ENCODE results near the gene STK35.

Gene STK35

DNA sequence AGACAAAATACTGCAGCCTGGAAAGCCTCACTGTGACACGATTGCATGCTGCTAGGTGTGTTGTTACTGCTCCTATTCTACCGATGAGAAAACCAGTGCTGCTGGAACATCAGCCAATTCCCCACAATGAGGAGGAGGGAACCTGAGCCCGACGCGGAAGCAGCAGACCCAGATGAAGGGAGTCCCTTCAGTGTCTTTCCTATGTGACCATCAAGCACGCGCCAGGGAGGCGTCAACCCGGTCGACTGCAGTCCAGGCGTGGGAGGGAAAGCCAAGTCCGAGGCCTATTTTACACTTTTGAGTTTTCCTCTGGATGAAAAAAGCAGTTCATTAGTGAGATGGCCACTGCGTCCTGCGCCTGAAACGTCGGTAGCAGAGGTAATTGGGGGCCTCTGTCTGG lies 63.3 kb downstream of the STK35 start:
- Histone ChIP-seq H3K4me2 (ENCODE audit: low read length) (no peak overlapping the region), H3K27ac (ENCODE audit: low read depth, low read length) (no peak overlapping the region), H4K8ac (ENCODE audit: low read depth, low read length) (no peak overlapping the region), H3K27me3 (ENCODE audit: insufficient read depth, low read length) (no peaks in the 10 kb centered on the region), H3K14ac (ENCODE audit: low read length) (no peak overlapping the region), H3K18ac (ENCODE audit: low read length) (no peak overlapping the region), H2BK5ac (ENCODE audit: low read depth, low read length, poor library complexity) (no peak overlapping the region), H3K79me2 (ENCODE audit: control insufficient read depth, insufficient read depth, low read length, poor library complexity) (no peaks in the 10 kb centered on the region), H4K12ac (ENCODE audit: low read depth, low read length) (no peak overlapping the region), H4K91ac (ENCODE audit: low read depth, low read length) (no peak overlapping the region), H3K23ac (ENCODE audit: low read length) (peak overlapping the region; percentile 15), H3K4me3 (ENCODE audit: low read depth, low read length) (no peak overlapping the region), H3K9ac (ENCODE audit: low read length) (no peak overlapping the region), H2BK120ac (ENCODE audit: insufficient read depth, low read length, poor library complexity) (no peak overlapping the region), H2BK12ac (ENCODE audit: low read length) (no peak overlapping the region), H2AK5ac (ENCODE audit: low read length) (no peak overlapping the region), H3K36me3 (ENCODE audit: control insufficient read depth in 1 of 2, insufficient read depth in 2 of 2, low read length in 2 of 2) (no peaks in the 10 kb centered on the region), H3K79me1 (ENCODE audit: low read length) (no peaks in the 10 kb centered on the region), H3K4ac (ENCODE audit: low read depth, low read length) (no peak overlapping the region), H3K9me3 (ENCODE audit: insufficient read depth, low read depth, low read length) (no peaks in the 10 kb centered on the region), H2AFZ (ENCODE audit: insufficient read depth, low read length, poor library complexity) (no peak overlapping the region), H3K4me1 (ENCODE audit: control insufficient read depth in 1 of 2, insufficient read depth in 2 of 2, low read length in 2 of 2) (peaks cover 4% of the 10 kb centered on the region in 2 experiments)
- no CpG with 5 or more reads among the region's 16 CpGs for WGBS (ENCODE audit: extremely low coverage, insufficient coverage, insufficient read length)
- no peak for DNase-seq

DNA sequence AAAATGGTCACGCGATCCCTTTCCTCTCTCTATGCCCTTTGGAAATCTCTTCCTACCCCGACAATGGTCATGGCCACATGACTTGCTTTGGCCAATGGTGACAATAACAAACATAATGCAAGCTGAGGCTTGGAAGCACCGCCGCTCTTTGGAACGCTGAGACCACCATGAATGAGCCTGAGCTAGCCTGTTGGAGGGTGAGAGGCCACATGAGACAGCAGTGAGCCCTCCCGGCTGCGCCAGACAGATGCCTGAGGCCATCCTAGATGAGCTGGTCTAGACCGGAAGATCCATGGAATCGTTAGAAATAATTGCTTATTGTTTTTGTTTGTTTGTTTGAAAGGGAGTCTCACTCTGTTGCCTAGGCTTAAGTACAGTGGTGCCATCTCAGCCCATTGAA lies 64.2 kb downstream of the STK35 start:
- H4K8ac ChIP-seq (ENCODE audit: low read depth, low read length): no peak overlapping the region
- no peaks in the 10 kb centered on the region for H3K9me3 ChIP-seq (ENCODE audit: insufficient read depth, low read depth, low read length)
- H3K79me1 ChIP-seq (ENCODE audit: low read length): no peaks in the 10 kb centered on the region
- no peak overlapping the region for H2BK5ac ChIP-seq (ENCODE audit: low read depth, low read length, poor library complexity)
- peaks cover 4% of the 10 kb centered on the region in 2 experiments for H3K4me1 ChIP-seq (ENCODE audit: control insufficient read depth in 1 of 2, insufficient read depth in 2 of 2, low read length in 2 of 2)
- H4K12ac ChIP-seq (ENCODE audit: low read depth, low read length): no peak overlapping the region
- no peak overlapping the region for H2AFZ ChIP-seq (ENCODE audit: insufficient read depth, low read length, poor library complexity)
- H3K4me2 ChIP-seq (ENCODE audit: low read length): no peak overlapping the region
- H3K27me3 ChIP-seq (ENCODE audit: insufficient read depth, low read length): no peaks in the 10 kb centered on the region
- no peaks in the 10 kb centered on the region for H3K79me2 ChIP-seq (ENCODE audit: control insufficient read depth, insufficient read depth, low read length, poor library complexity)
- H3K27ac ChIP-seq (ENCODE audit: low read depth, low read length): no peak overlapping the region
- H4K91ac ChIP-seq (ENCODE audit: low read depth, low read length): no peak overlapping the region
- no peaks in the 10 kb centered on the region for H3K36me3 ChIP-seq (ENCODE audit: control insufficient read depth in 1 of 2, insufficient read depth in 2 of 2, low read length in 2 of 2)
- H2AK5ac ChIP-seq (ENCODE audit: low read length): no peak overlapping the region
- H3K23ac ChIP-seq (ENCODE audit: low read length): no peak overlapping the region
- no peak overlapping the region for H3K4ac ChIP-seq (ENCODE audit: low read depth, low read length)
- H3K18ac ChIP-seq (ENCODE audit: low read length): no peak overlapping the region
- WGBS (ENCODE audit: extremely low coverage, insufficient coverage, insufficient read length): no CpG with 5 or more reads among the region's 10 CpGs
- no peak overlapping the region for H3K4me3 ChIP-seq (ENCODE audit: low read depth, low read length)
- H2BK120ac ChIP-seq (ENCODE audit: insufficient read depth, low read length, poor library complexity): no peak overlapping the region
- no peak overlapping the region for H3K14ac ChIP-seq (ENCODE audit: low read length)
- no peak overlapping the region for H3K9ac ChIP-seq (ENCODE audit: low read length)
- no peak for DNase-seq
- H2BK12ac ChIP-seq (ENCODE audit: low read length): no peak overlapping the region

GRCh38 chr20:2167112-2167511 lies 65.5 kb downstream of the STK35 start:
- Histone ChIP-seq H3K9me3 (ENCODE audit: insufficient read depth, low read depth, low read length) (no peaks in the 10 kb centered on the region), H3K36me3 (ENCODE audit: control insufficient read depth in 1 of 2, insufficient read depth in 2 of 2, low read length in 2 of 2) (no peaks in the 10 kb centered on the region), H2AK5ac (ENCODE audit: low read length) (no peak overlapping the region), H3K4ac (ENCODE audit: low read depth, low read length) (no peak overlapping the region), H3K14ac (ENCODE audit: low read length) (no peak overlapping the region), H3K79me2 (ENCODE audit: control insufficient read depth, insufficient read depth, low read length, poor library complexity) (no peaks in the 10 kb centered on the region), H3K9ac (ENCODE audit: low read length) (no peak overlapping the region), H2BK5ac (ENCODE audit: low read depth, low read length, poor library complexity) (no peak overlapping the region), H2BK120ac (ENCODE audit: insufficient read depth, low read length, poor library complexity) (no peak overlapping the region), H3K18ac (ENCODE audit: low read length) (no peak overlapping the region), H3K4me2 (ENCODE audit: low read length) (no peak overlapping the region), H2AFZ (ENCODE audit: insufficient read depth, low read length, poor library complexity) (no peak overlapping the region), H3K4me1 (ENCODE audit: control insufficient read depth in 1 of 2, insufficient read depth in 2 of 2, low read length in 2 of 2) (peaks cover 4% of the 10 kb centered on the region in 2 experiments), H4K12ac (ENCODE audit: low read depth, low read length) (no peak overlapping the region), H3K4me3 (ENCODE audit: low read depth, low read length) (no peak overlapping the region), H3K23ac (ENCODE audit: low read length) (no peak overlapping the region), H3K27ac (ENCODE audit: low read depth, low read length) (no peak overlapping the region), H4K91ac (ENCODE audit: low read depth, low read length) (no peak overlapping the region), H2BK12ac (ENCODE audit: low read length) (no peak overlapping the region), H4K8ac (ENCODE audit: low read depth, low read length) (no peak overlapping the region), H3K79me1 (ENCODE audit: low read length) (no peaks in the 10 kb centered on the region), H3K27me3 (ENCODE audit: insufficient read depth, low read length) (no peaks in the 10 kb centered on the region)
- WGBS (ENCODE audit: extremely low coverage, insufficient coverage, insufficient read length): no CpG with 5 or more reads among the region's 5 CpGs
- DNase-seq: no peak

GRCh38 chr20:2168946-2169345 lies 67.3 kb downstream of the STK35 start:
- Histone ChIP-seq H3K27ac (ENCODE audit: low read depth, low read length) (no peak overlapping the region), H3K18ac (ENCODE audit: low read length) (no peak overlapping the region), H4K8ac (ENCODE audit: low read depth, low read length) (no peak overlapping the region), H3K27me3 (ENCODE audit: insufficient read depth, low read length) (no peaks in the 10 kb centered on the region), H3K4me2 (ENCODE audit: low read length) (no peak overlapping the region), H2BK12ac (ENCODE audit: low read length) (no peak overlapping the region), H3K36me3 (ENCODE audit: control insufficient read depth in 1 of 2, insufficient read depth in 2 of 2, low read length in 2 of 2) (no peaks in the 10 kb centered on the region), H2BK120ac (ENCODE audit: insufficient read depth, low read length, poor library complexity) (no peak overlapping the region), H3K4me1 (ENCODE audit: control insufficient read depth in 1 of 2, insufficient read depth in 2 of 2, low read length in 2 of 2) (peaks cover 4% of the 10 kb centered on the region in 2 experiments), H3K23ac (ENCODE audit: low read length) (no peak overlapping the region), H4K12ac (ENCODE audit: low read depth, low read length) (no peak overlapping the region), H2AFZ (ENCODE audit: insufficient read depth, low read length, poor library complexity) (no peak overlapping the region), H4K91ac (ENCODE audit: low read depth, low read length) (no peak overlapping the region), H3K14ac (ENCODE audit: low read length) (no peak overlapping the region), H3K79me2 (ENCODE audit: control insufficient read depth, insufficient read depth, low read length, poor library complexity) (no peaks in the 10 kb centered on the region), H3K9ac (ENCODE audit: low read length) (no peak overlapping the region), H2BK5ac (ENCODE audit: low read depth, low read length, poor library complexity) (no peak overlapping the region), H3K9me3 (ENCODE audit: insufficient read depth, low read depth, low read length) (no peaks in the 10 kb centered on the region), H3K4me3 (ENCODE audit: low read depth, low read length) (no peak overlapping the region), H3K79me1 (ENCODE audit: low read length) (no peaks in the 10 kb centered on the region), H2AK5ac (ENCODE audit: low read length) (no peak overlapping the region), H3K4ac (ENCODE audit: low read depth, low read length) (no peak overlapping the region)
- DNase-seq: no peak
- WGBS (ENCODE audit: extremely low coverage, insufficient coverage, insufficient read length): no CpG with 5 or more reads among the region's 12 CpGs

Data from trophoblast cell (in vitro differentiated cells and primary cell).